Uterus (tissue), 2 donors: ENCODE data around the gene YPEL3.

Experiments
- CTCF ChIP-seq, 4 experiments: fragments of 200-600 bp in 2 of 4; fragments of 450-650 bp in 2 of 4; sonication (generic) in 2 of 4; IDR thresholded peaks; one replicate each; pipeline ENCODE4 v1.5.1; 2016 to 2019; ENCODE audit warnings: antibody characterized with exemption in 4 of 4, mild to moderate bottlenecking in 2 of 4, moderate library complexity in 1 of 4
- POLR2A ChIP-seq, 2 donors: fragments of 450-650 bp; IDR thresholded peaks; one replicate each; pipeline ENCODE4 v1.6.1; 2016; ENCODE audit warnings: antibody characterized with exemption in 2 of 2, mild to moderate bottlenecking in 1 of 2, moderate library complexity in 1 of 2

- TF ChIP-seq CTCF (IDR thresholded peaks at IDR 0.05) (no peak), POLR2A (IDR thresholded peaks at IDR 0.05) (no peak)
Measured at GRCh38 chr16:30114411-30114810, 18.4 kb upstream of the YPEL3 start.
